NK-92 (cell line): ENCODE measurements around the gene CARS1.

Source experiments
- DNase-seq: peaks from one replicate; lab custom pipeline; 2025; ENCODE audit not compliant: unreplicated experiment; lab: John Stamatoyannopoulos, UW

CARS1 gene

GRCh38 chr11:3057069-3057963 lies at the start of gene CARS1:
Gene CARS1 (minus strand): TSS chr11:3057423. CDS start chr11:3057367, 56 bp downstream.
- no peak for DNase-seq

- no peak for DNase-seq
Observed at GRCh38 chr11:3105791-3106735, 48.8 kb upstream of the CARS1 start.

DNA sequence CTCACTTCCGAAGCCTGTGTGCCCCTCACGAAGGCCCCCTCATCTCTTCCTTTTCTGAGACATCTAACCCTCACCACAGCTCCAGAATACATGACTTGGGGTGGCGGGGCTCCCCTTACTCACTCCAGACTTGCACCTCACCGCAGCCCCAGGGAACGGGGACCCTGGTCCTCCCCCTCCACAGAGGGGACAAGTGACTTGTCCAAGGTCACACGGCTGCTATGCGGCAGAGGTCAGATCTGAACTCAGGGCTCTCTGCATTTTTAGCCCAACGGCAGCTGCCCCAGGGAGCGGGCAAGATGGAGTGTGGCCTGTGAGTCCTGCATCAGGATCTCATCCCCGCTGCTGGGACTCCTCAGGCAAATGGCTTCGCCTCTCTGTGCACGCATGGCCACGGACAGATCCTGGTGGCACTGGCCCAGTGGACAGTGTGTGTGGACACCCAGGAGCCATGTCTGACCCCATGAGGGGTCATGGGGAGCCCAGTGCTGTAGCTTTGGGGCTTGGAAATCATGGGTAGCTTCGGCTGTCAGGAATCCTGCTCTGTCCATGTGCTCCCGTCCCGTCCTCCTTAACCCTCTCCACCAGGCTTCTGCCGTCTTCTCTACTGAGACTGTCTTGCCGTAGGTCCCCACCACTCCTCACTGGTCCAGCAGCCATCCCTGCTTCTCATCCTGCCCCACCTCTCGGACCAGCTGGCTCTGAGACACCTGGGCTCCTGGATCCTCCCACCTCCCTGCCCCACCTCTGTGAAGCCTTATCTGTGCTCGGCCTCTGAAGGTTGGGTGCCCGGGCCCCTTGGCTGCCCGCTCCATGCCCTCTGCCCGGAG lies 48.0 kb upstream of the CARS1 start:
- no peak for DNase-seq

GRCh38 chr11:3104051-3104714 lies 47.0 kb upstream of the CARS1 start:
- DNase-seq: no peak

GRCh38 chr11:3103076-3103475 lies 45.9 kb upstream of the CARS1 start:
- DNase-seq: no peak

GRCh38 chr11:3102641-3102921 lies 45.4 kb upstream of the CARS1 start:
- no peak for DNase-seq

GRCh38 chr11:3101921-3102640 lies 44.9 kb upstream of the CARS1 start:
- DNase-seq: no peak

DNA sequence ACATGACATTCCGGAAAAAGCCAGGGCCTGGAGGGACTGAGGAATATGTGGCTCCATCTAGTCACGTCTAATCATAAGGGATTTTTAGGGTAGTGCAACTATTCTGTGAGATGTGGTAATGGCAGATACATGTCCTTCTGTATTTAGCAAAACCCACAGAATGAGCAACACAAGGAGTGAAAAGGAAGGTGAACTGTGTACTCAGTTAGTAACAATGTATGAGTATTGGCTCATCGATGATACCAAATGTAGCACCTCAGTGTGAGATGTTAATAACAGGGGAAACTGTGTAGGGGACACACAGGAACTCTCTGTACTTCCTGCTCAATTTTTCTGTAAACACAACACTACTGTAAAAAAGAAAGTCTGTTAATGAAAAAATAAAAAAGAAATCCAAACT lies 42.0 kb upstream of the CARS1 start:
- no peak for DNase-seq

DNA sequence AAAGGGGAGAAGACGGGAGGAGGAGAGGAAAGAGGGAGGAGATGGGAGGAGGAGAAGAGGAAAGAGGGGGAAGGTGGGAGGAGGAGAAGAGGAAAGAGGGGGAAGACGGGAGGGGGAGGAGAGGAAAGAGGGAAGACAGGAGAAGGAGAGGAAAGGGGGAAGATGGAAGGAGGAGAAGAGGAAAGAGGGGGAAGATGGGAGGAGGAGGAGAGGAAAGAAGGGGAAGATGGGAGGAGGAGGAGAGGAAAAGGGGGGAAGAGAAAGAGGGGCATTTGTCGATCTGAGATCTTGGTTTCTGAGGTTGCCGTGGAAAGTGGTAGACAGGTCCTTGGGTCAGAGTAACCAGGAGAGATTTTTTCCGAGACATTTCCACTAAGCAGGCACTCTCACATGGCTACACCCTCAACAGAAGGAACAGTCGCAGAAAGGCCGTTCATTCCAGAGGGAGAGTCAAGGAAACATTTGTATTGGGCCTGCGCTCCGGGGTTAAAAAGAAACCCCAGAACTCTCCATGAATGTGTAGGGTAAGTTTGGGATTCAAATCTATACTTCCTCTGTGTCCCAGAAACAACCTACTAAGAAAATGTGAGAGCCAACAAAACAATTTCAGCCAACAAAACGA lies 39.8 kb upstream of the CARS1 start:
- DNase-seq: no peak

GRCh38 chr11:3095712-3096361 lies 38.6 kb upstream of the CARS1 start:
- DNase-seq: no peak

DNA sequence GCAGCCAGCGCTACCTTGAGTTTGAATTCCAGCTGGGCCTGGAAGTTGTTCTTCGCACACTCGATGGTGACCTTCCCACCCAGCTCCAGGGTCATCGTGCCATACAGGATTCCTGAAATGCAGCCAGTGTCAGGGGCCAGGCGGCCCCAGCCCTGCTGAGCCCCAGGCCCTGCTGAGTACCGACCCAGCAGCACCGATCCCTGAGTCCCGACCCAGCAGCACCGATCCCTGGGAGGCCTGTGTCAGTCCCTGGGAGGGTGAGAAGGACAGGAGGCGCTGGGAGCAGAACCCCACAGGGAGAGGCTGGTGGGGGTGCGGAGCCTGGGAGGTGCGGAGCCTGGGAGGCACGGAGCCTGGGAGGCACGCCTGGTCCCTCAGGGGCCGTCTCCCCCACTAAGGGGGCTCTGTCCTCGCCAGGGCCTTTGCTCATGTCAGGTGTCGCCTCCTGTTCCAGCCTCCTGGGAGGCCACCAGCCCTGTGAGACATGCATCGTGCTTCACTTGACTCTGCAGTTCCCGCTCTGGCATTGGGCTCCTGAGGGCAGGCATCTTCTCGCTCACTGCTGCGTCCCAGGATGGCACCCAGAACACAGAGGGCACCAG lies 37.1 kb upstream of the CARS1 start:
- no peak for DNase-seq

DNA sequence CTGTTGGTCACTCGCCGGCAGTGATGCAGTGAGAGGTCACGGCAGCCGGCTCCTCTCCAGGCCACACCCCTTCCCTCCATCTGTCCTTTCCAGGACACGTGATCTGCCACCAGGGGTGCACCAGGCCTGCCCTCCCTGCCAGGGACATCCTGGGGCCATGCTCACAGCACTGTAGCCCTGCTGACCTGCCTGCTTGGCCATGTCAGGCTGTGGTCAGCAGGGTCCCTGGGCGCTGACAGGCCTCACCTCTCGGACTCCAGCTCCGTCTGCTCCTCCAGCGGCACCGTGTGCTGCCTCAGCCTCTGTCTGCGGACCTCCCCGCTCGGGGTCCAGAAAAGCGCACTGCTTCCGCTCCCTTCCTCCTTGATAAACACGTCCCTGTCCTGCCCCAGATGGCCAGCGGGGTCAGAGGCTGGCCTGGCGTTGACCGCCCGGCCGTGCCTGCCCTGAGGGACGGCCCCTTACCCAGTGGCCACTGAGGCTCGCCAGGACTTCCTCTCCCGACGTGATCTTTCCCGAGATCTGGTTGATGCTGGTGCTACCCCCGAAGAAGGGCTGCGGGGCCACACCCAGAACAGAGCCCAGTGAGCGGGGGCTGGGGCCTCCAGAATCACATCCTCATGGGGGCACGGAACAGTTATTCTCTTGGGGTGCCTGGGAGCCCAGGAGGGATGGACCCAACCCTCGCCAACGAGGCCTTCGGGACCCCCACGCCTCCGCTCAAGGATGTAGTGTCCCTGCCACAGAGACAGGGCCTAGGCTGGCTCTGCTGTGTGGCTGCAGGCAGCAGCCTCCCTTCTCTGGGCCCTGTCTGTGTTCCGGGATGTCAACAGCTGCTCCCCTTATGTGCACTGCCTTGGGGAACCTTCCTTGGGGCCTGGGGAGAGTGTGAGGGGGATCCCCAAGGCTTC lies 36.3 kb upstream of the CARS1 start:
- no peak for DNase-seq

- no peak for DNase-seq
Observed at GRCh38 chr11:3092603-3093141, 35.4 kb upstream of the CARS1 start.

GRCh38 chr11:3091846-3092602 lies 34.8 kb upstream of the CARS1 start:
- no peak for DNase-seq

DNA sequence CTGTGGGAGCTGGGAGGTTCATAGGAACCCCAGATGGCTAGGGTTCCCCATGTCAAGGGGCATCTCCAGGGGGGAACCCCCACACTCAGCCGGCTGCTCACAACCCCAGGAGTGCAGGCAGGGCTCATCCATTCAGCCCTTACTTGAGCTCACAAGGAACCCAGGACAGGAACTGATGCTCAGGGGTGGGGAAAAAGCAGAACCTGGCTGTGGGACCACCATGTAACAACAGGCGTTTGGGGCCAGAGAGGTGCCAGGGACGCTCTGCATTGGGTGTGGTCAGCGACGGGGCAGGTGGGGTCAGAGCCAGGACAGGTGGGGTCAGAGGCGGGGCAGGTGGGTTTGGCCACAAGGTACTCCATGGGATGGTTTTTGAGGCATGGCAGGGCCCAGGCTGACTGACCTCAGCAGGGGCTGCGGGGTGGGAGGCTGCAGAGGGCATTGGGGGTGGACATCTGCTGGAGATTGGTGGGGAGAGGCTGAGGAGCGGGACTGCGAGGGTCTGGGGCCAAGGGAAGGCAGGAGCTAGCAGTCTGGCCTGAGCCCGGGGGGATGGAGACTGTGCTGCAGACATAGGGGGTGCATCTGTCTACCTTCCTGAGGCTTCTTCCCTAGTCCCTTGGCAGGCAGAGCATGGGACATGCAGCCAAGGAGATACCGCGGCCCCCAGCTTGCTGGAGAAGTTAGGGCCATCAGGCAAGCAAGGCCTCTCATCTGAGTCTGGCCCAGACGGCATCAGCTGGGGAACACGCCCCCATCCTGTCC lies 34.0 kb upstream of the CARS1 start:
- no peak for DNase-seq
